Gastrocnemius medialis (tissue), 4 donors: ENCODE results near the gene LOX. TPM values are rescaled to one million over a fixed set of nuclear protein-coding genes. Genes with fewer than 3 reads are reported as not detected.

Experiments
- ATAC-seq, 2 donors: fragments of 150-250 bp; one replicate each; pipeline ENCODE4 v1.9.1; 2016
- DNase-seq, 2 donors: peaks; one replicate each; pipeline ENCODE4 v3.0.0-alpha.2; 2019
- H3K27ac ChIP-seq, 4 donors: fragments of 200-600 bp; sonication (generic); 1 replicate in 1 of 4; 2 replicates in 3 of 4; pipeline ENCODE4 v1.5.1; 2016 to 2018; ENCODE audit warnings: mild to moderate bottlenecking in 2 of 4, moderate library complexity in 1 of 4
- H3K27me3 ChIP-seq, 3 donors: fragments of 200-600 bp; sonication (generic) in 2 of 3; 1 replicate in 1 of 3; 2 replicates in 2 of 3; pipeline versions ENCODE4 v1.5.1 to v1.6.0; 2016 to 2019; ENCODE audit warnings: mild to moderate bottlenecking in 1 of 3, moderate library complexity in 1 of 3
- H3K36me3 ChIP-seq, 2 donors: fragments of 200-600 bp; sonication (generic) in 1 of 2; one replicate each; pipeline ENCODE4 v1.5.1; 2017 to 2018
- H3K4me1 ChIP-seq, 2 donors: fragments of 200-600 bp; sonication (generic) in 1 of 2; one replicate each; pipeline ENCODE4 v1.5.1; 2016 to 2017; ENCODE audit warnings: mild to moderate bottlenecking in 2 of 2
- H3K4me3 ChIP-seq, 4 donors: fragments of 200-600 bp; sonication (generic) in 3 of 4; 1 replicate in 1 of 4; 2 replicates in 3 of 4; pipeline ENCODE4 v1.5.1; 2016 to 2019; ENCODE audit warnings: mild to moderate bottlenecking in 2 of 4
- H3K9me3 ChIP-seq, 3 donors: fragments of 200-600 bp; sonication (generic) in 2 of 3; 1 replicate in 1 of 3; 2 replicates in 2 of 3; pipeline ENCODE4 v1.5.1; 2016 to 2019
- CTCF ChIP-seq, 5 experiments: fragments of 450-650 bp in 3 of 5; fragments of 200-600 bp in 2 of 5; sonication (generic) in 2 of 5; IDR thresholded peaks in 4 of 5; conservative IDR thresholded peaks in 1 of 5; 1 replicate in 4 of 5; 2 replicates in 1 of 5; pipeline ENCODE4 v1.5.1; 2016 to 2019; ENCODE audit warnings: antibody characterized with exemption in 5 of 5, mild to moderate bottlenecking in 3 of 5, moderate library complexity in 3 of 5
- POLR2A ChIP-seq, 2 donors: fragments of 450-650 bp; IDR thresholded peaks; one replicate each; pipeline ENCODE4 v1.6.1; 2017; ENCODE audit warnings: antibody characterized with exemption in 2 of 2, mild to moderate bottlenecking in 2 of 2, moderate library complexity in 2 of 2
- in situ Hi-C, 4 donors: fragments of 200-750 bp; cut with MboI; loops; one replicate each; pipeline versions ENCODE4 v1.15.0 to v1.8.0; 2017; ENCODE audit warnings: low sequenced_read_pairs in 4 of 4
- intact Hi-C: fragments of 100-400 bp; cut with DNase I; formaldehyde crosslinking; loops from one replicate; pipeline ENCODE4 v1.15.1; 2023; ENCODE audit warnings: low total_unique reads
- total RNA-seq, 4 donors: library from RNA; depleted of rRNA; stranded (reverse); fragments of >200 nt; gene quantifications; one replicate each; pipeline versions ENCODE4 v1.1.0 to v1.2.3, GENCODE V29; 2016

Gene LOX
- total RNA-seq, 4 donors from 2014 or later = 1.1 to 7.6 (median 2.3) TPM

- in situ Hi-C loops = no loop called here
Measured at GRCh38 chr5:122076669-122077365, 1.2 kb downstream of the LOX start.

GRCh38 chr5:122076050-122076461, 2.0 kb downstream of the LOX start:
- H3K4me3 ChIP-seq = peak overlapping the region; percentile 49 to 77 (median 56)
- no peaks in the 10 kb centered on the region for H3K36me3 ChIP-seq
- intact Hi-C loops (loop anchor here (5.0 kb wide), 1 partner anchor 109 kb away; no protein-coding TSS in a partner anchor), in situ Hi-C loops (no loop called here)
- no peak for DNase-seq
- peaks cover 0 to 17% of the 10 kb centered on the region in 2 donors for H3K4me1 ChIP-seq
- H3K27me3 ChIP-seq = peaks cover 0 to 11% (median 5%) of the 10 kb centered on the region in 3 donors
- ATAC-seq = no peak
- H3K27ac ChIP-seq = no peak overlapping the region
- no peaks in the 10 kb centered on the region for H3K9me3 ChIP-seq
- no peak for TF ChIP-seq CTCF (IDR thresholded peaks at IDR 0.05 in 4 of 5, conservative IDR thresholded peaks at IDR 0.05 in 1 of 5)
- TF ChIP-seq POLR2A (IDR thresholded peaks at IDR 0.05) = no peak

More at GRCh38 chr5:122076669-122077365, 1.2 kb downstream of the LOX start:
- H3K27ac ChIP-seq = peak overlapping the region in 1 of 4 donors; percentile 18
- intact Hi-C loops = loop anchor here (5.0 kb wide), 1 partner anchor 110 kb away; no protein-coding TSS in a partner anchor
- H3K36me3 ChIP-seq = no peaks in the 10 kb centered on the region
- peaks cover 0 to 11% (median 5%) of the 10 kb centered on the region in 3 donors for H3K27me3 ChIP-seq
- H3K4me1 ChIP-seq = peaks cover 0 to 17% of the 10 kb centered on the region in 2 donors
- H3K4me3 ChIP-seq = peak overlapping the region; percentile 49 to 77 (median 56)
- DNase-seq (peak; percentile 29 to 34), ATAC-seq (peak in 1 of 2 donors; percentile 31)
- TF ChIP-seq CTCF (IDR thresholded peaks at IDR 0.05 in 4 of 5, conservative IDR thresholded peaks at IDR 0.05 in 1 of 5) = peak in 4 of 5 experiments; percentile 15 to 63 (median 44)
- no peak for TF ChIP-seq POLR2A (IDR thresholded peaks at IDR 0.05)
- H3K9me3 ChIP-seq = no peaks in the 10 kb centered on the region

GRCh38 chr5:122073864-122074263, 4.2 kb downstream of the LOX start:
- intact Hi-C loops (no loop called here), in situ Hi-C loops (no loop called here)
- Histone ChIP-seq H3K4me3 (no peak overlapping the region), H3K36me3 (no peaks in the 10 kb centered on the region), H3K27ac (no peak overlapping the region), H3K9me3 (no peaks in the 10 kb centered on the region), H3K4me1 (peaks cover 0 to 17% of the 10 kb centered on the region in 2 donors), H3K27me3 (peaks cover 0 to 11% (median 5%) of the 10 kb centered on the region in 3 donors)
- no peak for ATAC-seq
- TF ChIP-seq CTCF (IDR thresholded peaks at IDR 0.05 in 4 of 5, conservative IDR thresholded peaks at IDR 0.05 in 1 of 5) (no peak), POLR2A (IDR thresholded peaks at IDR 0.05) (no peak)
- no peak for DNase-seq

- TF ChIP-seq POLR2A (IDR thresholded peaks at IDR 0.05) (no peak), CTCF (IDR thresholded peaks at IDR 0.05 in 4 of 5, conservative IDR thresholded peaks at IDR 0.05 in 1 of 5) (no peak)
- peaks cover 0 to 5% (median 0%) of the 10 kb centered on the region in 3 donors for H3K27me3 ChIP-seq
- H3K36me3 ChIP-seq = no peaks in the 10 kb centered on the region
- ATAC-seq (no peak), DNase-seq (no peak)
- intact Hi-C loops (no loop called here), in situ Hi-C loops (no loop called here)
- no peak overlapping the region for H3K4me3 ChIP-seq
- H3K4me1 ChIP-seq = peaks cover 0 to 13% of the 10 kb centered on the region in 2 donors
- no peaks in the 10 kb centered on the region for H3K9me3 ChIP-seq
- H3K27ac ChIP-seq = no peak overlapping the region
Measured at GRCh38 chr5:122073018-122073417, 5.0 kb downstream of the LOX start.
